NCI-H82 (cell line): ENCODE measurements around the gene BARX1.

Source experiments
- DNase-seq: peaks from one replicate; lab custom pipeline; 2025; lab: John Stamatoyannopoulos, UW

Gene BARX1

GRCh38 chr9:93917121-93917853 is 37.9 kb downstream of the BARX1 start:
- no peak for DNase-seq

GRCh38 chr9:93916358-93916757 is 38.8 kb downstream of the BARX1 start:
- DNase-seq, result no peak

- DNase-seq, result no peak
Measured at GRCh38 chr9:93911801-93912554, 43.2 kb downstream of the BARX1 start.

GRCh38 chr9:93911136-93911745 is 43.9 kb downstream of the BARX1 start:
- no peak for DNase-seq

GRCh38 chr9:93910598-93910997 is 44.6 kb downstream of the BARX1 start:
- DNase-seq, result no peak

- DNase-seq, result no peak
Measured at GRCh38 chr9:93910196-93910595, 45.0 kb downstream of the BARX1 start.

GRCh38 chr9:93909242-93909616 is 45.9 kb downstream of the BARX1 start:
- DNase-seq, result no peak

GRCh38 chr9:93908591-93909241 is 46.4 kb downstream of the BARX1 start:
- DNase-seq, result no peak

GRCh38 chr9:93907551-93908199 is 47.5 kb downstream of the BARX1 start:
- DNase-seq, result no peak

- DNase-seq, result no peak
Measured at GRCh38 chr9:93906195-93906880, 48.8 kb downstream of the BARX1 start.

GRCh38 chr9:93905473-93906133 is 49.6 kb downstream of the BARX1 start:
- no peak for DNase-seq

- DNase-seq, result no peak
Measured at GRCh38 chr9:93904649-93905472, 50.3 kb downstream of the BARX1 start.

GRCh38 chr9:93903886-93904648 is 51.1 kb downstream of the BARX1 start:
- DNase-seq, result no peak

GRCh38 chr9:93902780-93903655 is 52.1 kb downstream of the BARX1 start:
- DNase-seq, result peak; percentile 84

- DNase-seq, result no peak
Measured at GRCh38 chr9:93902051-93902779, 52.9 kb downstream of the BARX1 start.
